ENCODE data around the gene CIAO3.
A peak's percentile ranks its signal among the peaks of the same experiment; 100 is the strongest.

CIAO3 gene

DNA sequence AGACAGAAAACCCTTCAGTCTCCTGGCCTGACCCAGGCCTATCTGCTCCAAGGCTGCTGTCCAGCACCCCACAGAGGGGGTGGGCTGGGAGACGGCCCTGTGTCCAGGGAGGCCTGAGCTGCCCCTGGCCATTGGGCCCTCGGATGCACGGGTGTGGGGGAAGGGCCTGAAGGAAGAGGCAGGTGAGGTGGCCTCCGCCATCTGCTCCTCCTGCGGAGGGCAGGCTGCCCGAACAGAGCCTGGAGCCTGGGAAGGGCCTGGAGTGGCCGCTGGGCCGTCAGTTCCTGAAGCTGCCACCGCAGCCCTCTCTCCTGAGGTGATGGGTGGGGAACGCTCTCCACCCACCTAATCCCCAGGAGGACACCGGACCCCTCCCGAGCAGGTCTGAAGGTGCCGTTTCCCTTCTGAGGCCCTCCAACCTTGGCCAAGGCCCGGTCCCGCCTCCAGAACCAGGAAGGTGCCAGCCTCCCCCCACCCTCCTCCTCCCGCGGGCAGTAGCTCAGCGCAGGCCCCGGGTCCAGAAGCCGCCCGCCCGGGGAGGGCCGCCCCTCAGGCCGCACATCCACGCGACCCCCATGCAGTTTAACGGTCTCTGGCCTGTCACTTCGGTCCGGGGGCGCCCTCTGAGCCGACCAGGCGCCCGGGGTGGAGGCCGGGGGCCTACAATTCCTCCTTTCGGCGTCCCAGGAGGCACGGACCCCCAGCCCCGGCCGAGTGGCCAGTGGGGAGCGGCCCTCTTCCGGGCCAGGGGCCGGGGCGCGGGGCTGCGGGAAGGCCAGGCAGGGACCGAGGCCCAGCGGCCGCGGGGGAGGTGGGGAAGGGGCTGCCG, 36.0 kb downstream of the CIAO3 start (continued):
- TF ChIP-seq ZIC2 (tag by site-specific recombination; IDR thresholded peaks at IDR 0.05) (peak; percentile 37; the same call in 1 of the 2 replicates), GLI2 (tag by site-specific recombination; IDR thresholded peaks at IDR 0.05; ENCODE audit: borderline replicate concordance, low read depth) (no peak), ZNF596 (tag by site-specific recombination; IDR thresholded peaks at IDR 0.05) (no peak), ZBTB48 (tag by site-specific recombination; IDR thresholded peaks at IDR 0.05) (no peak), GLI4 (tag by site-specific recombination; IDR thresholded peaks at IDR 0.05) (no peak), MYNN (tag by site-specific recombination; IDR thresholded peaks at IDR 0.05; ENCODE audit: borderline replicate concordance) (no peak), BCL11A (tag by site-specific recombination; IDR thresholded peaks at IDR 0.05; ENCODE audit: low read depth) (no peak), HOXD13 (CRISPR knock-in tag; IDR thresholded peaks at IDR 0.05; ENCODE audit: borderline replicate concordance) (no peak), ZNF510 (tag by site-specific recombination; IDR thresholded peaks at IDR 0.05; ENCODE audit: insufficient replicate concordance) (no peak), ZNF558 (tag by site-specific recombination; IDR thresholded peaks at IDR 0.05) (no peak), ZNF146 (tag by site-specific recombination; IDR thresholded peaks at IDR 0.05) (no peak), ZNF221 (tag by site-specific recombination; IDR thresholded peaks at IDR 0.05; ENCODE audit: borderline replicate concordance) (no peak), WT1 (tag by site-specific recombination; IDR thresholded peaks at IDR 0.05) (no peak), ZFP37 (tag by site-specific recombination; IDR thresholded peaks at IDR 0.05) (no peak)
- TF ChIP-seq, protein P1, sequence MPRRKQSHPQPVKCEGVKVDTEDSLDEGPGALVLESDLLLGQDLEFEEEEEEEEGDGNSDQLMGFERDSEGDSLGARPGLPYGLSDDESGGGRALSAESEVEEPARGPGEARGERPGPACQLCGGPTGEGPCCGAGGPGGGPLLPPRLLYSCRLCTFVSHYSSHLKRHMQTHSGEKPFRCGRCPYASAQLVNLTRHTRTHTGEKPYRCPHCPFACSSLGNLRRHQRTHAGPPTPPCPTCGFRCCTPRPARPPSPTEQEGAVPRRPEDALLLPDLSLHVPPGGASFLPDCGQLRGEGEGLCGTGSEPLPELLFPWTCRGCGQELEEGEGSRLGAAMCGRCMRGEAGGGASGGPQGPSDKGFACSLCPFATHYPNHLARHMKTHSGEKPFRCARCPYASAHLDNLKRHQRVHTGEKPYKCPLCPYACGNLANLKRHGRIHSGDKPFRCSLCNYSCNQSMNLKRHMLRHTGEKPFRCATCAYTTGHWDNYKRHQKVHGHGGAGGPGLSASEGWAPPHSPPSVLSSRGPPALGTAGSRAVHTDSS (tag by site-specific recombination; IDR thresholded peaks at IDR 0.05): no peak
- TF ChIP-seq, protein P2, sequence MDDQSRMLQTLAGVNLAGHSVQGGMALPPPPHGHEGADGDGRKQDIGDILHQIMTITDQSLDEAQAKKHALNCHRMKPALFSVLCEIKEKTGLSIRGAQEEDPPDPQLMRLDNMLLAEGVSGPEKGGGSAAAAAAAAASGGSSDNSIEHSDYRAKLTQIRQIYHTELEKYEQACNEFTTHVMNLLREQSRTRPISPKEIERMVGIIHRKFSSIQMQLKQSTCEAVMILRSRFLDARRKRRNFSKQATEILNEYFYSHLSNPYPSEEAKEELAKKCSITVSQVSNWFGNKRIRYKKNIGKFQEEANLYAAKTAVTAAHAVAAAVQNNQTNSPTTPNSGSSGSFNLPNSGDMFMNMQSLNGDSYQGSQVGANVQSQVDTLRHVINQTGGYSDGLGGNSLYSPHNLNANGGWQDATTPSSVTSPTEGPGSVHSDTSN (CRISPR knock-in tag; IDR thresholded peaks at IDR 0.05): no peak

DNA sequence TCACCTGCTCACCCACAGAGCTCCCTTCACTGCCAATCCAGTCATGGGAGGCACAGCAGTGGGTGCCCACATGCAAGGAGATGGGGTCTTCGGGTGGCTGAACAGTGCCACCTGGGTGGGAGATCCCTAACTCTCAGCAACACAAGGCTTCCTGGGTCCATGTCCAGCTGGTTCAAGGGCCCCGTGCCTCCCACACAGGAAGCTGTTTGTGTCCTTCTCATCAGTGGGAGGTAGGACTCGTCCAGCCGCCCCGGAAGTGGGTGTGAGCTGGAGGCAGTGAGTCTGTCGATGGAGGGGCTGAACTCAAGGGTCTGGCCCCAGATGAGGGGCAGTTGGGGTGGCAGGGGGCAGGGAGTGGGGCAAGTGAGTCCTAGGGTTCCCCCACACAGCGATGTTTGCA, 36.8 kb downstream of the CIAO3 start:
- no peak overlapping the region for H3K27ac ChIP-seq (ENCODE audit: extremely low read depth, low read depth, low read length)
- no peaks in the 10 kb centered on the region for H3K9me3 ChIP-seq (ENCODE audit: control insufficient read depth, insufficient read depth, low read depth, low read length)
- H3K4me3 ChIP-seq (ENCODE audit: low read depth, low read length): no peak overlapping the region
- H3K36me3 ChIP-seq (ENCODE audit: control insufficient read depth in 2 of 2, insufficient read depth in 1 of 2, low read length in 2 of 2): no peaks in the 10 kb centered on the region
- ChIA-PET POLR2A (no interaction called here), CTCF (interaction anchor here (0.8 to 1.1 kb wide), 3 partner anchors 8 to 142 kb away, joined by 3 to 7 read pairs (median 4); no protein-coding TSS in a partner anchor)
- H3K4me1 ChIP-seq (ENCODE audit: control insufficient read depth, insufficient read depth, low read length): no peaks in the 10 kb centered on the region
- TF ChIP-seq, protein P3, sequence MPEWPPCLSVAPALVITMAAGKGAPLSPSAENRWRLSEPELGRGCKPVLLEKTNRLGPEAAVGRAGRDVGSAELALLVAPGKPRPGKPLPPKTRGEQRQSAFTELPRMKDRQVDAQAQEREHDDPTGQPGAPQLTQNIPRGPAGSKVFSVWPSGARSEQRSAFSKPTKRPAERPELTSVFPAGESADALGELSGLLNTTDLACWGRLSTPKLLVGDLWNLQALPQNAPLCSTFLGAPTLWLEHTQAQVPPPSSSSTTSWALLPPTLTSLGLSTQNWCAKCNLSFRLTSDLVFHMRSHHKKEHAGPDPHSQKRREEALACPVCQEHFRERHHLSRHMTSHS (tag by site-specific recombination; IDR thresholded peaks at IDR 0.05): no peak
- TF ChIP-seq KLF9 (tag by site-specific recombination; IDR thresholded peaks at IDR 0.05; ENCODE audit: low read depth): no peak
- TF ChIP-seq, protein P4, sequence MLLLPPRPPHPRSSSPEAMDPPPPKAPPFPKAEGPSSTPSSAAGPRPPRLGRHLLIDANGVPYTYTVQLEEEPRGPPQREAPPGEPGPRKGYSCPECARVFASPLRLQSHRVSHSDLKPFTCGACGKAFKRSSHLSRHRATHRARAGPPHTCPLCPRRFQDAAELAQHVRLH (tag by site-specific recombination; IDR thresholded peaks at IDR 0.05): no peak
- TF ChIP-seq, protein P5, sequence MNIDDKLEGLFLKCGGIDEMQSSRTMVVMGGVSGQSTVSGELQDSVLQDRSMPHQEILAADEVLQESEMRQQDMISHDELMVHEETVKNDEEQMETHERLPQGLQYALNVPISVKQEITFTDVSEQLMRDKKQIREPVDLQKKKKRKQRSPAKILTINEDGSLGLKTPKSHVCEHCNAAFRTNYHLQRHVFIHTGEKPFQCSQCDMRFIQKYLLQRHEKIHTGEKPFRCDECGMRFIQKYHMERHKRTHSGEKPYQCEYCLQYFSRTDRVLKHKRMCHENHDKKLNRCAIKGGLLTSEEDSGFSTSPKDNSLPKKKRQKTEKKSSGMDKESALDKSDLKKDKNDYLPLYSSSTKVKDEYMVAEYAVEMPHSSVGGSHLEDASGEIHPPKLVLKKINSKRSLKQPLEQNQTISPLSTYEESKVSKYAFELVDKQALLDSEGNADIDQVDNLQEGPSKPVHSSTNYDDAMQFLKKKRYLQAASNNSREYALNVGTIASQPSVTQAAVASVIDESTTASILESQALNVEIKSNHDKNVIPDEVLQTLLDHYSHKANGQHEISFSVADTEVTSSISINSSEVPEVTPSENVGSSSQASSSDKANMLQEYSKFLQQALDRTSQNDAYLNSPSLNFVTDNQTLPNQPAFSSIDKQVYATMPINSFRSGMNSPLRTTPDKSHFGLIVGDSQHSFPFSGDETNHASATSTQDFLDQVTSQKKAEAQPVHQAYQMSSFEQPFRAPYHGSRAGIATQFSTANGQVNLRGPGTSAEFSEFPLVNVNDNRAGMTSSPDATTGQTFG (tag by site-specific recombination; IDR thresholded peaks at IDR 0.05; ENCODE audit: borderline replicate concordance): no peak
- TF ChIP-seq ZNF239 (tag by site-specific recombination; IDR thresholded peaks at IDR 0.05): no peak
- TF ChIP-seq ZNF341 (tag by site-specific recombination; IDR thresholded peaks at IDR 0.05; ENCODE audit: low read depth): no peak
- peak; percentile 80 for TF ChIP-seq ZFHX2 (tag by site-specific recombination; conservative IDR thresholded peaks at IDR 0.05)
- peak; percentile 21; the same call in 1 of the 2 replicates for TF ChIP-seq GLIS1 (tag by site-specific recombination; IDR thresholded peaks at IDR 0.05)
- no peak for TF ChIP-seq ZNF521 (tag by site-specific recombination; IDR thresholded peaks at IDR 0.05)
- TF ChIP-seq, protein P6, sequence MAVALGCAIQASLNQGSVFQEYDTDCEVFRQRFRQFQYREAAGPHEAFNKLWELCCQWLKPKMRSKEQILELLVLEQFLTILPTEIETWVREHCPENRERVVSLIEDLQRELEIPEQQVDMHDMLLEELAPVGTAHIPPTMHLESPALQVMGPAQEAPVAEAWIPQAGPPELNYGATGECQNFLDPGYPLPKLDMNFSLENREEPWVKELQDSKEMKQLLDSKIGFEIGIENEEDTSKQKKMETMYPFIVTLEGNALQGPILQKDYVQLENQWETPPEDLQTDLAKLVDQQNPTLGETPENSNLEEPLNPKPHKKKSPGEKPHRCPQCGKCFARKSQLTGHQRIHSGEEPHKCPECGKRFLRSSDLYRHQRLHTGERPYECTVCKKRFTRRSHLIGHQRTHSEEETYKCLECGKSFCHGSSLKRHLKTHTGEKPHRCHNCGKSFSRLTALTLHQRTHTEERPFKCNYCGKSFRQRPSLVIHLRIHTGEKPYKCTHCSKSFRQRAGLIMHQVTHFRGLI (tag by site-specific recombination; IDR thresholded peaks at IDR 0.05): no peak
- peak; percentile 41 for TF ChIP-seq ZIC2 (tag by site-specific recombination; IDR thresholded peaks at IDR 0.05)
- TF ChIP-seq, protein P7, sequence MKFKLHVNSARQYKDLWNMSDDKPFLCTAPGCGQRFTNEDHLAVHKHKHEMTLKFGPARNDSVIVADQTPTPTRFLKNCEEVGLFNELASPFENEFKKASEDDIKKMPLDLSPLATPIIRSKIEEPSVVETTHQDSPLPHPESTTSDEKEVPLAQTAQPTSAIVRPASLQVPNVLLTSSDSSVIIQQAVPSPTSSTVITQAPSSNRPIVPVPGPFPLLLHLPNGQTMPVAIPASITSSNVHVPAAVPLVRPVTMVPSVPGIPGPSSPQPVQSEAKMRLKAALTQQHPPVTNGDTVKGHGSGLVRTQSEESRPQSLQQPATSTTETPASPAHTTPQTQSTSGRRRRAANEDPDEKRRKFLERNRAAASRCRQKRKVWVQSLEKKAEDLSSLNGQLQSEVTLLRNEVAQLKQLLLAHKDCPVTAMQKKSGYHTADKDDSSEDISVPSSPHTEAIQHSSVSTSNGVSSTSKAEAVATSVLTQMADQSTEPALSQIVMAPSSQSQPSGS (tag by site-specific recombination; IDR thresholded peaks at IDR 0.05; ENCODE audit: low read depth): no peak
